ENCODE data around the gene GOLGA5. TPM values are rescaled to one million over a fixed set of nuclear protein-coding genes. Genes with fewer than 3 reads are reported as not detected.
A peak's percentile ranks its signal among the peaks of the same experiment; 100 is the strongest.
"Not testable (repeated sequence)": the region's sequence is repeated elsewhere in the genome, so short reads cannot be mapped to it uniquely, and the experiment has no call there.

Gene GOLGA5
- total RNA-seq, 1 donor from 2014 or later: 17.5 TPM

DNA sequence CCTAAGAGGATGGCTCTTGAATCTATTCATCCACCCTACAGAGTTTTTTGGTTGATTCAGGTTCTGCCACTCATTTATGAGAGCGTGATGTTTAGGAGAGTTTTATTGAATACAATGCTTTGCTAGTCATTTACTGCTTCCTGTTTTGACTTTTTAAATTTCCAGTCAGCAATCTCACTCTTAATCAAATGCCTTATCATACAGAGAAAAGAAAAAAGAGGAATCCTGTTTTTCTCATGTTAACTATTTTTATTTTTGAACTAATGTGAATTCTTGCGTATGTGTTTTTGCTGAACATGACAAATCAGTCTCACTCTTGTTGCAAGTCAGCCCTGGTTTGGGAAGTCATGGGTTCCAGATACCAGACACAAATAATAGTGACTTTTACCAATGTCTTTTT lies 23.6 kb upstream of the GOLGA5 start:
- ATAC-seq (ENCODE audit: poor library complexity) (no peak), DNase-seq (no peak)
- intact Hi-C loops (cut with DNase I): no loop called here

GRCh38 chr14:92774572-92774971 lies 19.5 kb upstream of the GOLGA5 start:
- DNase-seq: no peak
- ATAC-seq (ENCODE audit: poor library complexity): peak; percentile 30
- intact Hi-C loops (cut with DNase I): no loop called here

- DNase-seq; intact Hi-C loops (cut with DNase I): not testable (repeated sequence)
- ATAC-seq (ENCODE audit: poor library complexity): peak; percentile 81
Observed at GRCh38 chr14:92775292-92775691, 18.8 kb upstream of the GOLGA5 start.

GRCh38 chr14:92778868-92779565 lies 15.1 kb upstream of the GOLGA5 start:
- intact Hi-C loops (cut with DNase I); ATAC-seq (ENCODE audit: poor library complexity); DNase-seq: not testable (repeated sequence)

DNA sequence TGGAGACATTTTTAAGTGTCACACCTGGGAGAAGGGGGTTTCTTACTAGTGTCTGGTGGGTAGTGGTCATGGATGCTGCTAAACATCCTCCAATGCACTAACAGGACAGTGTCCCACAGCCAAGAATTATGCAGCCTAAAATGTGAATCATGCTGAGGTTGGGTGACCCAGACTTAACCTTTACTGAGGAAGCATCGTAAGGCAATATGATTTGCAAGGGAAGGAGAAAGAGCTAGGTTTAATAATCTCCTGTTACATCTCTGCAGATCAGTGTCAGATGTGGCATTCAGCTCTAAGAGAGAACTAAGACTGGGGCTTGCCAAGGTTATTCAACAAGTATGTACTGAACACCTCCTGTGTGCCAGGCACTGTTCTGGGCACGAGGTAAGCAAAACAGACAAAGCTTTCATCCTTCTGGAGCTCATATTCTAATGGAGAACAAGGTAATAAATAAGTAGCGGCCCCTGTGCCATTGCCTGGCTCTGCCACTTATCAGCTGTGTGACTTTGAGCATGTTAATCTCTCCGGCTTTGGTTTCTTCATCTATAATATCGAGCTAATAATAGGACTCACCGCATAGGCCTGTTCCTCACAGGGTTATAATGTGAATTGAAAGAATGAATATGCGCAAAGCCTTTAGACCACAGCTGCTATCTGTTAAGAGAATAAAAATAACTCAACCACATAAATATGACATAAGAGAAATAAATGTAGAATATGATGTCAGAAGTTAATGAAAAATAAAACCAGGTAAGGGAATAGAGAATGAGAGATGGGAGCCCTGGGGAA lies 13.5 kb upstream of the GOLGA5 start:
- intact Hi-C loops (cut with DNase I): no loop called here
- DNase-seq (no peak), ATAC-seq (ENCODE audit: poor library complexity) (peak; percentile 20)

GRCh38 chr14:92781350-92781749 lies 12.8 kb upstream of the GOLGA5 start:
- intact Hi-C loops (cut with DNase I): no loop called here
- ATAC-seq (ENCODE audit: poor library complexity) (no peak), DNase-seq (no peak)

DNA sequence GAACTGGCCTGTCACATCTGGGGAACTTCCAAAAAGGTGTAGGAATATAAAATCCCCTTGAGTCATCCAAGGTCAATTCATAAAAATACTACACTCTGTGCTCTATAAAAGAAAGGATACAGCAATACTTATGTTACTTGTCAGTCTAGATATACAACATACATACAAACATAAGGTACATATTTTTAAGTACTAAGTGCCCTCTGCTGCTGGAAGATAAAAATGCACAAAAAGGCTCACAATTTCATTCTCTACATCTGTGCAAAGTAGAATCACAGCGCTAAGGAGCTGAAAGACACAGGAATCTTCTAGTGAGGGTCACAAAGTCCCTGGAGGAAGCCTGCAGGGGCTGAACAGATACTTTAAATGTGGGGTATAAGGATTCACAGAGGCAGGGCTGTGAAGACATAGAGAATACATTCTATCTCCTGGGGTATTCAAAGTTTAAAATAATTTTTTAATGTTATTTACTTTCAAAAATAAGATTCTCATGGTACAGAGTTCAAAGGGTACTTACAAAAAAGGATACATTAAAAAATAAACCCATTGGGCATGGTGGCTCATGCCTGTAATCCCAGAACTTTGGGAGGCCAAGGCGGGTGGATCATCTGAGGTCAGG lies 10.2 kb upstream of the GOLGA5 start:
- ATAC-seq (ENCODE audit: poor library complexity) (peak; percentile 68), DNase-seq (no peak)
- intact Hi-C loops (cut with DNase I): loop anchor here (2.0 kb wide), 1 partner anchor 69 kb away; no protein-coding TSS in a partner anchor

- ATAC-seq (ENCODE audit: poor library complexity): peak; percentile 76
- DNase-seq: peak; percentile 78
- intact Hi-C loops (cut with DNase I): no loop called here
Observed at GRCh38 chr14:92785667-92786426, 8.3 kb upstream of the GOLGA5 start.

GRCh38 chr14:92786427-92786756 lies 7.7 kb upstream of the GOLGA5 start:
- intact Hi-C loops (cut with DNase I): no loop called here
- no peak for ATAC-seq (ENCODE audit: poor library complexity)

GRCh38 chr14:92787554-92787953 lies 6.6 kb upstream of the GOLGA5 start:
- DNase-seq (no peak), ATAC-seq (ENCODE audit: poor library complexity) (no peak)
- intact Hi-C loops (cut with DNase I): no loop called here

More at GRCh38 chr14:92786427-92786756, 7.7 kb upstream of the GOLGA5 start:
- DNase-seq: no peak

DNA sequence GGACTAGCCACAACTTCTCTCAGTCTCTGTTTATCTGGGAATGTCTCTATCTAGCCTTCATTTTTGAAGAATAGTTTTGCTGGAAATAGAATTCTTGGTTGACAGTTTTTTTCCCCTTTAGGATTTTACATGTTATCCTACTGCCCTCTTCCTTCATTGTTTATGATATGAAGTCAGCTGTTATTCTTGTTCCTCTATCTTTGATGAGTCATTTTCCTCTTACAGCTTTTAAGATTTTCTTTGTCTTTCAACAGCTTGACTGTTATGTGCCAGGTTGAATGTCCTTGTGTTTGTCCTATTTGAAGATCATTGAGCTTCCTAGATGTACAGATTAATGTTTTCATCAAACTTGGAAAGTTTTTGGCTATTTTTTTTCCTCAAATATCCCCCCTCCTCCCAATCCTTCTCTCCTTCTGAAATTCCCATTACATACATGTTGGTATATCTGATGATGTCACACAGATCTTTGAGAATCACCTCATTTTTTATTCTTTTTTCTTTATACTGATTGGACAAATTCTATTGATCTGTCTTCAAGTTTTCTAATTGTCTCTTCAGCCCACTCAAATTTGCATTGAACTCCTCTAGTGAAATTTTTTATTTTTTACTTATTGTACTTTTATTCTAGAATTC lies 4.5 kb upstream of the GOLGA5 start:
- no peak for DNase-seq
- ATAC-seq (ENCODE audit: poor library complexity): no peak
- intact Hi-C loops (cut with DNase I): no loop called here

GRCh38 chr14:92792885-92793284 lies 1.2 kb upstream of the GOLGA5 start:
- intact Hi-C loops (cut with DNase I): no loop called here
- DNase-seq (no peak), ATAC-seq (ENCODE audit: poor library complexity) (no peak)

- peak; percentile 46 for DNase-seq
- intact Hi-C loops (cut with DNase I): no loop called here
- peak; percentile 1 for ATAC-seq (ENCODE audit: poor library complexity)
Observed at GRCh38 chr14:92794547-92794941, 439 bp downstream of the GOLGA5 start.

- ATAC-seq (ENCODE audit: poor library complexity) (no peak), DNase-seq (no peak)
- intact Hi-C loops (cut with DNase I): no loop called here
Observed at GRCh38 chr14:92794961-92795360, 856 bp downstream of the GOLGA5 start.

- no peak for ATAC-seq (ENCODE audit: poor library complexity)
- intact Hi-C loops (cut with DNase I): no loop called here
- DNase-seq: no peak
Observed at GRCh38 chr14:92797935-92798653, 4.0 kb downstream of the GOLGA5 start.

DNA sequence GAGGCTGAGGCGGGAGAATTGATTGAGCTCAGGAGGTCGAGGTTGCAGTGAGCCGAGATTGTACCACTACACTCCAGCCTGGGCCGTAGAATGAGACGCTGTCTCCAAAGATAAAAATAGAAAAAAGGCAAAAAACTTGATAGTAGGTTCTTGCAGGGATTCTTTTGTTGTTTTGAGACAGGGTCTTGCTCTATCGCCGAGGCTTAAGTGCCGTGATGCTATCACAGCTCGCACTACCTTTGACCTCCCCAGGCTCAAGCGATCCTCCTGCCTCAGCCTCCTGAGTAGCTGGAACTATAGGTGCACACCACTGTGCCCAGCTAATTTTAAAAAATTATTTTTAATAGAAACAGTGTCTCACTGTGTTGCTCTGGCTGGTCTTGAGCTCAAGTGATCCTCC lies 4.7 kb downstream of the GOLGA5 start:
- no peak for DNase-seq
- intact Hi-C loops (cut with DNase I): no loop called here
- ATAC-seq (ENCODE audit: poor library complexity): no peak

DNA sequence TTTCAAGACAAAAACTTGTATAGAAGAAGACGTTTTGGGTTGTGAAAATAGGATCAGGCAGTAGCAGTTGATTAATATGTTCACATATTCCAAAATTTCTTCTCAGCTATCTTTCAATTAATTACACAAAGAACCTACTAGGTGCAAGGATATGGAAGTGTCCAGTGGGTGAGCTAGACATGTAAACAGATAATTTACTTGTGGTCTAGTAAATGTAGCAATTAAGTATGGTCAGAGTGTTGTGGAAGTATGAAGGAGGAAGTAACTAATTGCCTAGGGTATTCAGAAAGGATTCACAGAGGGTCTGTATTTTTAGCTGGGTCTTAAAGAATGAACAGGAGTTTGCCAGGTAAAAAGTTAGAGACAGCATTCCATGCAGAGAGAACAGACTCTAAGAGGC lies 5.9 kb downstream of the GOLGA5 start:
- intact Hi-C loops (cut with DNase I): no loop called here
- ATAC-seq (ENCODE audit: poor library complexity) (no peak), DNase-seq (no peak)

DNA sequence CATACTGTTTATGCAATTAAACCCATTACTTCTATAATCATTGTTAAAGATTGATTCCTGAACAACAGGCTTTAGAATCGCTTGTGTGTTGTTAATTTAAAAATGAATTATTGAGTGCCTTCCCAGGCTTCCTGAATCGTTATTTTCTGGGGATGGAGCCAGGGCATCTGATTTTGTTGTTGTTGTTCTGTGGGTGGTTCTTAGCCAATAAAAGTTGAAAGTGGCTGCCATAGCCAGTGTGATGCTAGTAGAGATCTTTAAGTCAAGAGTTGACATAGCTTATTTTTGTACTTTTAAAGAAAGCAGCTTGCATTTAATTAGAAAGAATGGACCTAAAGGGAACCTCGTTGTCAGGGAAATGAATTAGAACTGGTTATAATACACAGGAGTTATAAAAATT lies 6.4 kb downstream of the GOLGA5 start:
- ATAC-seq (ENCODE audit: poor library complexity): no peak
- DNase-seq: no peak
- intact Hi-C loops (cut with DNase I): no loop called here

Measured in Right ventricle myocardium superior (tissue), 1 donor.